Bone marrow (tissue), 2 donors: ENCODE measurements around the gene AKAP6.

Experiments used
- DNase-seq, 2 donors: peaks; one replicate each; lab custom pipeline; 2025; lab: John Stamatoyannopoulos, UW

Gene AKAP6

GRCh38 chr14:32330351-32331111, 1.4 kb downstream of the AKAP6 start:
- DNase-seq = no peak

DNA sequence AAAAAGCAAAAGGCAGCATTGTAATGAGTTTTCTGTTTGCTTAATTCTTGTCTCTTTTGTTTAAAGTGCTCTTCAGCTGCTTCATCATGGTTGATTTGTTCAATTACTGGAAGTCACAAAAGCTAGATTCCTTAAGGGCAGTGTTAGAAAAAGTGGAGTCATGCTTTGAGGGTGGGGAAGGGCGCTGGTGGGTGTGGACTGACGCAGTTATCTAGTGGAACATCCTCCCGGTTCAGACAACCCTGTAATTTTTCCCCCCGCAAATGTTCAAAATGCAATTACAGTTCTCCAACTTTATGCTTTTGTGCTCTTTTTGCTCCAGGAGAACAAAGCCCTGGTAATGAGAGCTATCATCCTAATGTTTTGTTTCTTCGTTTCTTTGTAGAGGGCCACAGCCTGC, 2.1 kb downstream of the AKAP6 start:
- DNase-seq = no peak

DNA sequence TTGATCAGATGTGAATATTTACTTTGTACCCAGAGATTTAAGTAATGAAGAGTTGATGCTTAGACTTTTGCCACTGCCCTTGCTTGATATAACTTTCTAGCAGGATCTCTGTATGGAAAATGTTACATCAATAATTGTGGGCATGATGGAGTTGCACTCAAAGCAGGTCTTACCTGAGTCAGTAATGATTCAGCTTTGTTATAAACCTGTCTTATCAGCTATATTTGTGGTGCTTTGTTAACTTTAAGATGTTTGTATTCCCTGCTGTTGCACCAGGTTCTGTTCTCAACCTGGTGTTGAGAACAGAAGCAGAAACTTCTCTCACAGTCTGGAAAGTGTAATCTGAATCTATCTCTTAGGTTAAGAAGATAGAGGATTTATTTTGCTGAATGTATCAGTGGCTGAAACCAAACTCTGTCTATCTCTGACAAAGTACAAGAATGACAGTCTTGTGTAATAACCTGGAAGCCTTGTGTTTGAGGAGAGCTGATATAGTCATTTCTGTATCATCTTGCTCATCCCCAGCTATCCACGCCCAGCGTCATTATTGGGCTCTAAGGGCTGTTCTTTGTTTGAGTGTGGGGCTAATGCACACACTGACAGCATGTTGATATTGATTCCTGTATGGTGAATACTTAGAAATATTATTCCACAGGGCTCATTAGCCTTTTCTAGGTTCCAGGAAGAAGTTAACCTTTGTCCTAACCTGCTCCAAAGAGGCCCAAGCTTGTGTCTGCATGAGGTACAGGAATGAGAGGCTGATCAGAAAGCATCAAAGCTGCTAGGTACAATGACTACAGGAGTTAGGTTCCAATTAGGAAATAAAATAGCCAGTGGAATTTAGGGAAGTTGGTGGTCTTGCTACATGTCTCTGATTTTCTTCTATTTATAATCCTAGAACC, 3.6 kb downstream of the AKAP6 start:
- DNase-seq = no peak

DNA sequence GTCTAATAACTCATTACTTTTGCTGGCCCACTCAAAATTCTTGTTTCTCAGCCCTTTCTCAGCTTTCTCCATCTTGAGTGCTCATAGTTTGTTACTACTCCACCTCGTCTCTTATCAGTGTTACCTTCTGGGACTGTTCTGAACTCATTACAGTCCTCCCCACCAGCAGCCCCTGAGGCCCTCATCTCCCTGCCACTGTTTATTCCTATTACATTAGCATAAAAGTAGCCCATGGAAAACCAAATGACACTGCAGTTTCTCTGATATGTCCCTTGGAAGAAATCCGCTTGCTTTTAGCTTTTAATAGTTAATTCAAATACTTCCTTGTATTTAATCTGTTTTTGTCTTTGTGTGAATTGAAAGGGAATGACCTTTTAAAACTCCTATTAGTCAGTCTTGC, 7.6 kb downstream of the AKAP6 start:
- DNase-seq = no peak

DNA sequence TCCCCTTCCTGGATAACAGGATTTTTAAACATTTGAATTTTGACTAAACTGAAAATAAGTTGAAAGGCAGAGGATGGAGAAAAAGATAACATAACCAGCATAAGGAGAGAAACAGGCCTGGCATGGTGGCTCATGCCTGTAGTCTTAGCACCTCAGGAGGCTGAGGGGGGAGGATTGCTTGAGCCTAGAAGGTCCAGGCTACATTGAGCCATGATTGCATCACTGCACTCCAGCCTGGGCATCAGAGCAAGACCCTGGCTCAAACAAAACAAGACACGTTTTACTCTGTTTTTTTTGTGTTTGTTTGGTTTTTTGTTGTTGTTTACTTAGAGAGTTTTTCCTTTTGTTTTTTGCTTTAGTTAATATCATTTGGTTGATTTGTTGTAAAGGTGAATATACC, 8.7 kb downstream of the AKAP6 start:
- DNase-seq = no peak

DNA sequence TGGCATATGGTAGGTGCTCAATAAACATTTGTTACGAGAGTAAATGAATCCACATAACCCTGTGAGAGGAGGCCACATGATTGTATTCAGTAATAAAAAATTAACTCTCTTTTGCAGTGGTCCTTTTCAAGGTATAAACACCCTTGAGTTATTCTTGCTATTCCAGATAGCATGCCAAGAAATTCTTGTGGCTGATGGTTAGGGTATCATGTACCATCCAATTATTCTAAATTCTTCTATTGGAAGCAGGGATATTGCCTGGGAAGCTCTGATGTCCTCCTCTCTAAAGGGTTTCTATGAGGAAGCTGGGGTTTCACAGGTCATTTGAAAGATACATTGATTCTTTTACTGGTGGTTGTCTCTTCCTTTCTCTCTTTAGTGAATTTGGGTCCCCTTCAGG, 10.1 kb downstream of the AKAP6 start:
- no peak for DNase-seq

DNA sequence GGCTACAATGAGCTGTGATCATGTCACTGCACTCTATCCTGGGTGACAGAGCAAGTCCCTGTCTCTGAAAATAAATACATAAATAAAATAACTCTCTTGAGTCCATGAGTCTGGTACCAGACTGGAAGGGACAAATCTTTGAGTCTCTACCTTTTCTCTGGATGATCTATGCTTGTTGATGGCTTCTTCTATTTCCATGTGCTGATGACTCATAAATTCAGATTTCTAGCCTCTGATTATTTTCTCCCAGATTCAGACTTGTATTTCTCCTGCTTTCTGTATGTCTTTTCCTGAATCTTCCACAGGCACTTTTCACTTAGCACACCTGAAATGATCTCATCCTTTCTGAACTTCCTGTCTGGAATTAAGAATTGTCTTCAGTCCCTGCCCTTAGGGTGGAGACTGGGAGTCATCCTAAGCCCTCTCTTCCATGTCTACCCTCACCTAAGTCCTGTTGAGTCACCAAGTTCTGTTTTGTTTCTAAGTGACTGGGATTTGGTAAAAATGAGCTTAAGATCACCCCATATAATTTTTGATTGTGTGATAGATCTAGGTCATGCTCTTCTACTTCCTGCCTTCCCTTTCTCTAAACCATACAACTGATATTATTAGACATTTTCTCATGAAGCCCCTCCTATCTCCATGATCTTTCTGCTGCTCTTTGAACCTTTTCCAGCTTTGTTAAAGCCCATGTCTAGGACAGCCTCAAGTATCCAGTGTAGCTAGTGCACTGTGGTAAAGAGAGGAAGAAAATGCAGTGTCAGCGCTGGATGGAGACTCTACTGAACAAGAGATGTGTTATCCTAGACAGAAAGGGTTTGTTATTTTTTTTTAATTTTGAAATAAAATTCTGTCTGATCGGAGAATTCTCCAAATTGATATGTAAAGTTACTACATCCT, 13.1 kb downstream of the AKAP6 start:
- no peak for DNase-seq

DNA sequence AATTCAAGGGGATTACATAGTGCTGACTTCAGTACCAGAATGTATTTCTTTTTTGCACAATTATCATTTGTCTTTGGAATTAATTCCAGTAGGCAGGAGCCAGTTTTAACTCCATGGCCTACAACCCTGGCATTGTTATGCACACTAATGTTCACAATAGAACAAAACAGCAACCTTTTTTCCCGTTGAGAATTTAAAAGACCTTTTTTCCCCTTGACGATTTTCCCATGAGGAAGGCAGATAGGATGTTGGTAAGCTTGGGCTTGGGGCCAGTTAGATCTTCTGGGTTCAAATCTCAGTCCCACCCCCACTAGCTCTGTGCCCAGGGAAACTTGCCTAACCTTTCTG, 13.7 kb downstream of the AKAP6 start:
- DNase-seq = no peak

DNA sequence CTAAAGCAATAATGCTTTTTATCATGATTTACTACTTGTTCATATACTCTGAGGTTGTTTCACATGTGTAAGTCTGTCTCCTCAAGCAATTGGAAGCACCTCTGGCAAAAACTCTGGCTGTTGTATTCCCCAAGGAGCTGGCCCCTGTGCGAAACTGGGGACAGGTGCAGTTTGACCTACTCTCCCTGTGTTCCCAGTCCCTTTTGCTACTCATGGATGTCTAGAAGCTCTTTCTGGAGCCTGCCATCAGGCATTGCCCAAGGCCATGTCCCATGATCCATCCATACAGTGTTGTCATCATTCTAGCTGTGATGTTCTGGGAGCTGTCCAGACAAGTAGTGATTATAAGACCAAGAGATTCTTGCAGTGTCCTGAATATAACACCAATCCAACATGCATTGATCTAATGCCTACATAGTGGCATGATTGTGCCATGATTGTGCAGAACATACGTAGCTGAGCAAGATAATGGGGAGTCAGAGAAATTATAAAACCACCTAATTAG, 14.9 kb downstream of the AKAP6 start:
- DNase-seq = no peak

DNA sequence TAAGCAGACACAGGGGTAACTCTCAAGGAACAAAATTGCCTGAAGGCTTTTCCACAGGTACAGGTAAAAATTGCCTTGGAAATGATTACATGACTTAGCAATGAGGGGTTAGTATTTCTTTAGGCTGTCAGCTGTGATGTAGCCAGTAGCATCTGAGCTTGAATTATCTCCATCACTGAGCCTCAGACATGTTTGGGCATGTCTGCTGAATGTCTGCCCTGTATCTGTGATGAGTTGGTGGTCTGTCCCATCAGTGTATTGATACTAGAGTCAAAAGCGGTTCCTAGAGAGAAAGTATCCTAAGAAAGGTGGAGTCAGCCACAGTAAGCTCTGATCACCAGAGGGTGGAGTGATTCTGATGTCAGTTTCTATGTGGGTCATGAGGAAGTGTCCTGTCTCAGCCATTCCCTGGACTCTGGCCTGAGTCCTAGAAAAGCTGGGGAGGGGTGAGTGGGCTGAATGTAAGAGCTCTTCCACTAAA, 16.3 kb downstream of the AKAP6 start:
- DNase-seq = no peak

- DNase-seq = no peak
Measured at GRCh38 chr14:32349322-32349721, 20.2 kb downstream of the AKAP6 start.

GRCh38 chr14:32350020-32350419, 20.9 kb downstream of the AKAP6 start:
- no peak for DNase-seq

- DNase-seq = no peak
Measured at GRCh38 chr14:32352631-32353030, 23.5 kb downstream of the AKAP6 start.

GRCh38 chr14:32354716-32355115, 25.6 kb downstream of the AKAP6 start:
- DNase-seq = no peak

GRCh38 chr14:32358781-32359180, 29.7 kb downstream of the AKAP6 start:
- no peak for DNase-seq

GRCh38 chr14:32361674-32362073, 32.6 kb downstream of the AKAP6 start:
- no peak for DNase-seq

DNA sequence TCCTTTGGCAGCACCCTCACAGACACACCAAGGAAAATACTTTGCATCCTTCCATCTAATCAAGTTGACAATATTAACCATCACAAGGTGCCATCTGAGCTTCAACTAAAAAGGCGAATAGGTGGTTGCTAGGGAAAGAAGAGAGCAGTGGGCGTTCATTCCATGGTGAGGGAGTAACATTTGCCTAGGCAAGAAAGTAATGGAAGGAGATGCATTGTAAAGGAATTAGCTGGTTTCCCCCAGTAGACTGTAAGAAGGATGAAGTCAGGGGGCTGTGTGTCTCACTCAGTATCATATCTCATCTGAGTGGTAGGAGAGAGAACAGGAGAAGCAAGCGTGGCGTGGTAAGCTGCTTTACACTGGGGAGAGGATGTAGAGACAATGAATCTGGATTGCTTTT, 34.7 kb downstream of the AKAP6 start:
- no peak for DNase-seq

DNA sequence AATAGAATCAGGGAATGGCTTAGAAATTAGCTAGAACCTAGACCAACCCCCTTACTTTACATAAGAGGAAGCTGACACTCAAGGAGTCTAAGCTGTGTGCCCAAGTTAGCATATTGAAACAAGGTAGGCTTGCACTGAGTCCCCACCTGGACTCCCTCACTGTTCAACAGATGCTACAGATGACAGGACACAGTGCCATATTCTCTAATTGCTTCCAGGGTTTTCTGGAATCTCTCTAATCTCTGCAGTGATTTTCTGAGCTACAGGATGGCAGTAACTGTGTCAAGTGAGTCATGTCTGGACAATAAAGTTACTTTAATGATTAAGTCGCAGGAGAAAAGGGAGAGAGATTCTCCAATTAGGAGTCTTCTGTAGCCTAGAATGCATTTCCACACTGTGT, 35.8 kb downstream of the AKAP6 start:
- no peak for DNase-seq

DNA sequence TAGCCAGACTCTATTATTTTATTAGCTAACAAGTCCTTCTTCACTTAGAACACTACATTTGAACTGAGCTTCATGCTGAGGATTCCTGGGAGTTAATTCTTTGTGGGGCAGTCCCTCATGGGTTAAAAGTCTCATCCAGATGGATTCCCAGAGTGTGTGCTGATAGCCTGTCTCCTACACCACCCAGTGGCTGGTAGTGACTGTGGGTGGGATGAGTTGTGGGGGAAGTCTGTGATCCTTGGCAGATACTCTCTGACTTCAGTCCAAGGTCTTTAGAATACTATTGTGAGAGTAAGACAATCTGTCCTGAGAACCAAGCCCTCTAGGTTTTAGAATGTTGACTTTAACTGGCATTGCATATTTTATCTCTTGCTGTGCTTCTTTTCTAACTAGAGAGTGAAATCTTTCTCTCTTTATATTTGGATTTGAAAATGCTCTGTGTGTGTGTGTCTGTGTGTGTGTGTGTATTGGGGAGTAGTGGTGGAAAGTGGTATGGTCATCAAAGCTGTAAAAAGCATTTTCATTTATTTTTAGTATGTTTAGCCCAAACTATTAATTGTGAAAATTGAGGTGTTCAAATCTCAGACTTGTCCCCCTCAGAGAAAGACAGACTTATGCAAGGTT, 37.3 kb downstream of the AKAP6 start:
- no peak for DNase-seq

DNA sequence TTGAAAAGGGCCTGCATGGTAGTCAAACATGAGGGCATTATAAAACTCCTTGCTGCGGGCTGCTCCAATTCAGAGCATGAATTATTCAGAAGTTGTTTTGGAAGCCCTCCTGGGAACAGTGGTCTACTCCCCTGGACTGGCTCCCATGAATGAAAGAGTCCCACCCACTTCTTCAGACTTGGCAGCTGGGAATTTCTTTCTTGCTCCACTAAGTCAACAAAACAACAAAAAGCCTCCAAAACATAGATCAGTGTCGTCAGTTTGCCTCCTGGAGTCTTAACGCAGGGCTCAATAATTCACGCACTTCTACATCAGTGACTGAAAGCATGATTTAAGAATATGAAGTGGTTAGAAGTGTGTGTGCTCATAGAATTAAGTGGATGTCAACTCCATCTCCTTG, 37.9 kb downstream of the AKAP6 start:
- no peak for DNase-seq

GRCh38 chr14:32367516-32367915, 38.4 kb downstream of the AKAP6 start:
- no peak for DNase-seq

- no peak for DNase-seq
Measured at GRCh38 chr14:32368107-32368506, 39.0 kb downstream of the AKAP6 start.
